SK-N-MC (cell line): ENCODE data around the gene OTOGL.

ENCODE experiments used
- EZH2 ChIP-seq: fragments of 200-600 bp; sonication (generic); IDR thresholded peaks from one replicate; pipeline ENCODE4 v1.6.1; 2017; ENCODE audit warnings: antibody characterized with exemption
- POLR2AphosphoS5 ChIP-seq: IDR thresholded peaks from 2 replicates; pipeline ENCODE4 v1.6.1; 2012; ENCODE audit warnings: mild to moderate bottlenecking, low read depth, low read length, borderline replicate concordance

DNA sequence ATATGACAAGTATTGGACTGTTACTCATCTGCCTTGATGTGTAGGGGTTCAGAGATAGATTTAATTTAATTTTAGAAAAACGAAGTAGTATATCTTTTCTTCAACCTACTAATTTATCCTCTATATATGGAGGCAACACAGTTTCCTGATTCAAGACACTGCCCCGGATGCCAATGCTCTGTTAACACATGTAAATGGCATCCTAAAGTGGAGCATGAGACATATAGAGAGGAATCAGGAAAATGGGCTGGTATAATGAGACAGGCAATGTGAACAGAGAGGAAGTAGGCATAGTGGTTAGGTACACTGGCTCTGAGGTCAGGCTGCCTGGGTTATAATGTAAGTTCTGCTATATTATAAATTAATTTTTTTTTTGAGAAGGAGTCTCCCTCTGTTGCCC is 85.6 kb downstream of the OTOGL start:
- no peak for TF ChIP-seq EZH2
- TF ChIP-seq POLR2AphosphoS5: no peak
